Choroid plexus epithelial cell (primary cell): ENCODE measurements around the gene STAG3.
"Not testable (repeated sequence)": the region's sequence is repeated elsewhere in the genome, so short reads cannot be mapped to it uniquely, and the experiment has no call there.

Experiments used
- DNase-seq: peaks from one replicate; pipeline ENCODE4 v3.0.0-alpha.2; 2010; ENCODE audit warnings: low read depth
- H3K4me3 ChIP-seq: 2 replicates; pipeline ENCODE4 v1.5.1; 2011; ENCODE audit warnings: low read depth, mild to moderate bottlenecking, control low read depth, low read length, moderate library complexity
- TF ChIP-seq, protein P1 (sequence below): conservative IDR thresholded peaks from 2 replicates; pipeline ENCODE4 v1.5.1; 2011; ENCODE audit warnings: low read depth, mild to moderate bottlenecking, control low read depth, inconsistent platforms, low read length, moderate library complexity

The STAG3 gene

GRCh38 chr7:100247152-100247757, 69.5 kb downstream of the STAG3 start:
- TF ChIP-seq, protein P1, sequence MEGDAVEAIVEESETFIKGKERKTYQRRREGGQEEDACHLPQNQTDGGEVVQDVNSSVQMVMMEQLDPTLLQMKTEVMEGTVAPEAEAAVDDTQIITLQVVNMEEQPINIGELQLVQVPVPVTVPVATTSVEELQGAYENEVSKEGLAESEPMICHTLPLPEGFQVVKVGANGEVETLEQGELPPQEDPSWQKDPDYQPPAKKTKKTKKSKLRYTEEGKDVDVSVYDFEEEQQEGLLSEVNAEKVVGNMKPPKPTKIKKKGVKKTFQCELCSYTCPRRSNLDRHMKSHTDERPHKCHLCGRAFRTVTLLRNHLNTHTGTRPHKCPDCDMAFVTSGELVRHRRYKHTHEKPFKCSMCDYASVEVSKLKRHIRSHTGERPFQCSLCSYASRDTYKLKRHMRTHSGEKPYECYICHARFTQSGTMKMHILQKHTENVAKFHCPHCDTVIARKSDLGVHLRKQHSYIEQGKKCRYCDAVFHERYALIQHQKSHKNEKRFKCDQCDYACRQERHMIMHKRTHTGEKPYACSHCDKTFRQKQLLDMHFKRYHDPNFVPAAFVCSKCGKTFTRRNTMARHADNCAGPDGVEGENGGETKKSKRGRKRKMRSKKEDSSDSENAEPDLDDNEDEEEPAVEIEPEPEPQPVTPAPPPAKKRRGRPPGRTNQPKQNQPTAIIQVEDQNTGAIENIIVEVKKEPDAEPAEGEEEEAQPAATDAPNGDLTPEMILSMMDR, result peak; percentile 12
- H3K4me3 ChIP-seq, result no peak overlapping the region
- peak; percentile 89 for DNase-seq

DNA sequence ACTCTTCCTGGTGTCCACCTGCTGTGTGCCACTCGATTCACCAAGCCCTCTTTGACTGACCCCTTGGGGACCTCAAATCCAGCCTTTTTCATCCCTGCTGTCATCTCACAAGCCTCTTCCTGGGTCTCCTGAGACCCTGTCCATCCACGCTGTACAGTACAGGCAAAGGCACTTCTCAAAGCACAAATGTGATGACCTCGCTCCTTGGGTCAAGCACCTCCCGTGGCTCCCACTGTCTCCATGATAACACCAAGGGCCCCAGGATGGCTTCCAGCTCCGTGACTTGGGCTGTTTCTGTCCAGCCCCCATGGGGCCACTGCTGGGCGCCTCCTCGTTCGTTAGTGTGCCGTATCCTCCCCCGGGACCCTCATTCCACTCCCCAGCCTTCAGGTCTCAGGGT, 70.8 kb downstream of the STAG3 start:
- DNase-seq, result no peak
- no peak overlapping the region for H3K4me3 ChIP-seq
- TF ChIP-seq, protein P1, result no peak

DNA sequence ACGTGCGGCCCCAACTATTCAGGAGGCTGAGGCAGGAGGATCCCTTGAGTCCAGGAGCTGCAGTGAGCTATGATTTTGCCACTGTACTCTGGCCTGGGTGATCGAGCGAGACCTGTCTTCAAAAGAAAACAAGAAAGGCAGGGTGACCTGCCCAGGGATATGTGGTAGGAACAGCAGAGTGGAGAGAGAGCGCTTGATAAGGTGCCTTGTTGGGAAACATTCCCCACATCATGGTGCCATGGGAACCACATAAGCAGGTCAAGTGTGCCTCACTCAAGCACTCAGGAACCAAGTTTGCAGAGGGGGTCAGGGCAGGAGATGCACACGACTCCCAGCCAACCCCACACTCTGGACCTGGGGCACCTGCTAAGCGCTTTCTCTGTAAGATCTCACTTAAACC, 79.3 kb downstream of the STAG3 start:
- TF ChIP-seq, protein P1, result no peak
- DNase-seq, result no peak
- H3K4me3 ChIP-seq, result no peak overlapping the region

GRCh38 chr7:100259984-100260383, 82.3 kb downstream of the STAG3 start:
- not testable (repeated sequence) for H3K4me3 ChIP-seq, DNase-seq

DNA sequence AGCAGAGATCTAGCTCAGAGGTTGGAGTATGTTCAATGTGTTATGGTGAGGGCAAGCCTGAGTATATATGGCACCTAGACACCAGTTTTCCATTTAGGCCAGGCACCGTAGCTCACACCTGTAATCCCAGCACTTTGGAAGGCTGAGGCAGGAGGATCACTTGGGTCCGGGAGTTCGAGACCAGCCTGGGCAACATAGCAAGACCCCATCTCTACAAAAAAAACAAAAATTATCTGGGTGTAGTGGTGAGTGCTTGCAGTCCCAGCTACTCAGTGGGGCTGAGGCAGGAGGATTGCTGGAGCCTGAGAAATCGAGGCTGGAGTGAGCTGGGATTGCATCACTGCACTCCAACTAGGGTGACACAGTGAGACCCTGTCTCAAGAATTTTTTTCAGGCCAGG, 85.2 kb downstream of the STAG3 start:
- not testable (repeated sequence) for DNase-seq, H3K4me3 ChIP-seq
